IMR-90 (cell line): ENCODE data around the gene BMP7. TPM values are rescaled to one million over a fixed set of nuclear protein-coding genes. Genes with fewer than 3 reads are reported as not detected.

Source experiments
- ATAC-seq: fragments of 200-7000 bp; cut with Tn5 transposase; 2 replicates; pipeline ENCODE4 v1.9.1; 2020; ENCODE audit warnings: low read depth, mild to moderate bottlenecking, moderate library complexity
- BruUV-seq: library from RNA; stranded (reverse); fragments of 400-500 nt; replicated peaks from 2 replicates; lab custom pipeline; 2021; lab: Mats Ljungman, UMichigan
- CTCF ChIA-PET: fragments of 300-600 bp; formaldehyde crosslinking; extraction: SDS; loops from one replicate; lab custom pipeline; 2021; ENCODE audit warnings: antibody characterized with exemption; lab: Yijun Ruan, JAX
- POLR2A ChIA-PET: fragments of 300-600 bp; sonication (Branson Sonifier 250); formaldehyde crosslinking; loops from one replicate; lab custom pipeline; 2022; ENCODE audit warnings: antibody characterized with exemption; ENCODE audit not compliant: unreplicated experiment; lab: Charles Lee
- DNase-seq: peaks from one replicate; pipeline ENCODE4 v3.0.0; 2013
- H2AFZ ChIP-seq: replicated peaks from 2 replicates; pipeline ENCODE3; 2013; ENCODE audit warnings: low read length, mild to moderate bottlenecking; ENCODE audit not compliant: poor library complexity
- H2AK5ac ChIP-seq: 2 replicates; pipeline ENCODE4 v1.6.1; 2013; ENCODE audit warnings: low read depth, low read length, inconsistent platforms
- H2AK9ac ChIP-seq: replicated peaks from 2 replicates; pipeline ENCODE3; 2013; ENCODE audit warnings: mild to moderate bottlenecking, low read depth, low read length, moderate library complexity; ENCODE audit not compliant: poor library complexity
- H2BK120ac ChIP-seq: 2 replicates; pipeline ENCODE4 v1.6.1; 2013; ENCODE audit warnings: low read depth, low read length, inconsistent platforms
- H2BK15ac ChIP-seq: 3 replicates; pipeline ENCODE4 v1.6.1; 2013; ENCODE audit warnings: low read depth, low read length, inconsistent platforms
- H2BK20ac ChIP-seq: 2 replicates; pipeline ENCODE4 v1.6.1; 2013; ENCODE audit warnings: low read depth, mild to moderate bottlenecking, inconsistent platforms, low read length, moderate library complexity
- H2BK5ac ChIP-seq: 2 replicates; pipeline ENCODE4 v1.6.1; 2013; ENCODE audit warnings: mild to moderate bottlenecking, low read depth, low read length, inconsistent platforms; ENCODE audit not compliant: poor library complexity, severe bottlenecking
- H3K14ac ChIP-seq: replicated peaks from 2 replicates; pipeline ENCODE4 v1.6.1; 2013; ENCODE audit warnings: low read depth, low read length, inconsistent platforms
- H3K18ac ChIP-seq: 2 replicates; pipeline ENCODE4 v1.6.1; 2013; ENCODE audit warnings: low read depth, low read length, control low read depth
- H3K23ac ChIP-seq: 2 replicates; pipeline ENCODE4 v1.6.1; 2013; ENCODE audit warnings: low read depth, low read length, inconsistent platforms
- H3K27ac ChIP-seq: 2 replicates; pipeline ENCODE4 v1.5.1; 2013; ENCODE audit warnings: mild to moderate bottlenecking, control low read depth, low read length; ENCODE audit not compliant: insufficient read depth
- H3K27me3 ChIP-seq: 2 replicates; pipeline ENCODE4 v1.6.1; 2013; ENCODE audit warnings: low read length; ENCODE audit not compliant: control insufficient read depth, insufficient read depth
- H3K36me3 ChIP-seq: 2 replicates; pipeline ENCODE4 v1.6.1; 2013; ENCODE audit warnings: low read length, mixed read lengths; ENCODE audit not compliant: control insufficient read depth, insufficient read depth
- H3K4ac ChIP-seq: 2 replicates; pipeline ENCODE4 v1.6.1; 2013; ENCODE audit warnings: low read depth, low read length, inconsistent platforms
- H3K4me1 ChIP-seq: 2 replicates; pipeline ENCODE4 v1.6.1; 2013; ENCODE audit warnings: low read length, mixed read lengths; ENCODE audit not compliant: control insufficient read depth, insufficient read depth
- H3K4me2 ChIP-seq: 2 replicates; pipeline ENCODE4 v1.6.1; 2013; ENCODE audit warnings: low read depth, mild to moderate bottlenecking, control low read depth, low read length, moderate library complexity
- H3K4me3 ChIP-seq: 2 replicates; pipeline ENCODE4 v1.5.1; 2013; ENCODE audit warnings: low read depth, mild to moderate bottlenecking, control low read depth, low read length, moderate library complexity; ENCODE audit not compliant: insufficient read depth
- H3K56ac ChIP-seq: 2 replicates; pipeline ENCODE4 v1.6.1; 2013; ENCODE audit warnings: low read length, inconsistent platforms; ENCODE audit not compliant: insufficient read depth; ENCODE audit errors: extremely low read depth
- H3K79me1 ChIP-seq, 2 experiments: 2 replicates each; pipeline ENCODE4 v1.6.1; 2013; ENCODE audit warnings: low read length in 2 of 2, inconsistent platforms in 1 of 2, low read depth in 1 of 2
- H3K9ac ChIP-seq: 2 replicates; pipeline ENCODE4 v1.6.1; 2013; ENCODE audit warnings: low read depth, low read length, control low read depth
- H3K9me1 ChIP-seq: 2 replicates; pipeline ENCODE4 v1.6.1; 2013; ENCODE audit warnings: low read length, inconsistent platforms; ENCODE audit not compliant: insufficient read depth
- H3K9me3 ChIP-seq: 2 replicates; pipeline ENCODE4 v1.6.1; 2013; ENCODE audit warnings: low read length; ENCODE audit not compliant: control insufficient read depth, insufficient read depth
- H4K20me1 ChIP-seq: 2 replicates; pipeline ENCODE4 v1.6.1; 2013; ENCODE audit warnings: low read length, inconsistent platforms; ENCODE audit not compliant: insufficient read depth
- H4K5ac ChIP-seq: 2 replicates; pipeline ENCODE4 v1.6.1; 2013; ENCODE audit warnings: mild to moderate bottlenecking, low read depth, low read length, control low read depth
- H4K8ac ChIP-seq, 2 experiments: 2 replicates each; pipeline ENCODE4 v1.6.1; 2013; ENCODE audit warnings: low read depth in 2 of 2, low read length in 2 of 2, control low read depth in 1 of 2, inconsistent platforms in 1 of 2
- H4K91ac ChIP-seq: 2 replicates; pipeline ENCODE4 v1.6.1; 2013; ENCODE audit warnings: low read depth, low read length, inconsistent platforms; ENCODE audit not compliant: insufficient read depth
- BHLHE40 ChIP-seq: fragments of 150-350 bp; IDR thresholded peaks from 2 replicates; pipeline ENCODE4 v1.6.1; 2016; ENCODE audit warnings: mild to moderate bottlenecking, low read depth, low read length
- CEBPB ChIP-seq: IDR thresholded peaks from 2 replicates; pipeline ENCODE4 v1.6.1; 2012; ENCODE audit warnings: low read depth, low read length, improper control_type of control experiment
- CTCF ChIP-seq: conservative IDR thresholded peaks from 2 replicates; pipeline ENCODE4 v1.5.1; 2012; ENCODE audit warnings: mild to moderate bottlenecking, low read depth, low read length, improper control_type of control experiment
- ELK1 ChIP-seq: fragments of 150-350 bp; IDR thresholded peaks from 2 replicates; pipeline ENCODE4 v1.6.1; 2016; ENCODE audit warnings: low read depth, mild to moderate bottlenecking, low read length, moderate library complexity, borderline replicate concordance
- FOS ChIP-seq: fragments of 150-350 bp; IDR thresholded peaks from 2 replicates; pipeline ENCODE4 v1.6.1; 2016; ENCODE audit warnings: low read depth, low read length
- MAFK ChIP-seq: IDR thresholded peaks from 2 replicates; pipeline ENCODE4 v1.6.1; 2012; ENCODE audit warnings: low read depth, low read length, improper control_type of control experiment
- MAZ ChIP-seq: IDR thresholded peaks from 2 replicates; pipeline ENCODE4 v1.6.1; 2012; ENCODE audit warnings: low read depth, mild to moderate bottlenecking, low read length, improper control_type of control experiment, moderate library complexity, borderline replicate concordance
- MXI1 ChIP-seq: IDR thresholded peaks from 2 replicates; pipeline ENCODE4 v1.6.1; 2012; ENCODE audit warnings: low read depth, mild to moderate bottlenecking, low read length, moderate library complexity, borderline replicate concordance
- NFE2L2 ChIP-seq: fragments of 150-350 bp; IDR thresholded peaks from 2 replicates; pipeline ENCODE4 v1.6.1; 2016; ENCODE audit warnings: low read depth, mild to moderate bottlenecking, low read length
- RAD21 ChIP-seq: IDR thresholded peaks from 2 replicates; pipeline ENCODE4 v1.6.1; 2012; ENCODE audit warnings: low read length, improper control_type of control experiment
- RCOR1 ChIP-seq: IDR thresholded peaks from 2 replicates; pipeline ENCODE4 v1.6.1; 2012; ENCODE audit warnings: mild to moderate bottlenecking, low read length, improper control_type of control experiment; ENCODE audit not compliant: insufficient replicate concordance
- RFX5 ChIP-seq: IDR thresholded peaks from 2 replicates; pipeline ENCODE4 v1.8.0; 2012; ENCODE audit warnings: low read depth, mild to moderate bottlenecking, low read length, moderate library complexity
- SMC3 ChIP-seq: fragments of 150-350 bp; IDR thresholded peaks from 2 replicates; pipeline ENCODE4 v1.6.1; 2016; ENCODE audit warnings: low read depth, mild to moderate bottlenecking, antibody characterized with exemption, low read length, moderate library complexity
- WGBS, 2 experiments: methylation state at CpG; one replicate each; pipeline versions ENCODE4 v1.1.5 to v1.1.7; 2013; ENCODE audit warnings: missing lambda C conversion rate in 2 of 2; ENCODE audit not compliant: insufficient read length in 1 of 2; ENCODE audit errors: extremely low coverage in 2 of 2; 5-methylcytosine and 5-hydroxymethylcytosine counted together
- dilution Hi-C: fragments of 300-500 bp; cut with HindIII; formaldehyde crosslinking; loops from one replicate; pipeline ENCODE4 v1.14.3; 2018; ENCODE audit warnings: low sequenced_read_pairs; ENCODE audit not compliant: unreplicated experiment
- in situ Hi-C: fragments of 300-500 bp; cut with MboI; formaldehyde crosslinking; loops from 3 replicates; pipeline ENCODE4 v1.14.3; 2019; ENCODE audit warnings: low sequenced_read_pairs, inconsistent platforms, mixed read lengths
- intact Hi-C: fragments of 100-400 bp; cut with micrococcal nuclease; formaldehyde crosslinking; loops from 2 replicates; pipeline ENCODE4 v1.10.0; 2022
- polyA plus RNA-seq, 3 experiments: library from polyadenylated mRNA; depleted of rRNA; stranded (reverse); fragments of >200 nt; gene quantifications; 2 replicates each; pipeline ENCODE4 v1.2.3, GENCODE V29; 2012; ENCODE audit warnings: low replicate concordance in 1 of 3
- total RNA-seq: library from RNA; depleted of rRNA; stranded (reverse); fragments of >200 nt; gene quantifications from 2 replicates; pipeline ENCODE4 v1.2.3, GENCODE V29; 2012

The BMP7 gene
- total and polyA plus RNA-seq, 2 of the 4 experiments (the other 2 are of a cell fraction): not detected

DNA sequence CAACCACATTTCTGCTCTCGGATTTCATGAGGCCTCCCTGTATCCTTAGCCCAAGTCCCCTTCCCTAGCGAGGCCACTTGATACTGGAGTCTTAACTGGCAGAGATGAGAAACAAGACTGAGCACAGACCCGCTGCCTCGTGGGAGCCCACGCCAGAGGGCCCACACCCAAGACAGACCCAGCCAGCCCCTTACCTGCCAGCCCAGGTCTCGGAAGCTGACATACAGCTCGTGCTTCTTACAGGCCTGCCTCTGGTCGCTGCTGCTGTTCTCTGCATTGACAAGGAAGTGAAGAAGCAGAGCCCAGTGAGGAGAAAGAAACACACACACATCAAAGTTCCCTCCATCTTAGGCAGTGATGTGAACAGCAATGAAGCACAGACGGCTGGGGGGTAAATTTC, 91.7 kb downstream of the BMP7 start:
- Histone ChIP-seq H3K4me3 (no peak overlapping the region), H3K14ac (no peak overlapping the region), H3K56ac (no peak overlapping the region), H3K18ac (no peak overlapping the region), H3K9me1 (no peaks in the 10 kb centered on the region), H2AK5ac (no peak overlapping the region), H3K23ac (no peak overlapping the region), H3K9ac (no peak overlapping the region), H3K27me3 (no peaks in the 10 kb centered on the region), H3K4me1 (no peaks in the 10 kb centered on the region), H3K79me1 (no peaks in the 10 kb centered on the region), H3K4ac (no peak overlapping the region), H4K8ac (no peak overlapping the region), H4K91ac (no peak overlapping the region), H3K36me3 (no peaks in the 10 kb centered on the region), H4K20me1 (no peaks in the 10 kb centered on the region), H2BK120ac (no peak overlapping the region), H4K5ac (no peak overlapping the region), H2BK15ac (no peak overlapping the region), H2BK20ac (no peak overlapping the region), H2BK5ac (no peak overlapping the region), H2AFZ (no peak overlapping the region), H2AK9ac (no peak overlapping the region), H3K9me3 (peaks cover 31% of the 10 kb centered on the region), H3K27ac (no peak overlapping the region), H3K4me2 (no peak overlapping the region)
- ATAC-seq: no peak
- in situ Hi-C loops: no loop called here
- no peak for TF ChIP-seq RAD21
- no peak for TF ChIP-seq RFX5
- no peak for TF ChIP-seq ELK1
- TF ChIP-seq MAZ: no peak
- no peak for TF ChIP-seq CTCF
- no peak for TF ChIP-seq SMC3
- TF ChIP-seq RCOR1: no peak
- no peak for TF ChIP-seq FOS
- TF ChIP-seq MAFK: no peak
- no peak for TF ChIP-seq NFE2L2
- TF ChIP-seq CEBPB: no peak
- TF ChIP-seq BHLHE40: no peak
- TF ChIP-seq MXI1: no peak
- ChIA-PET POLR2A (no interaction called here), CTCF (no interaction called here)
- DNase-seq: no peak
- intact Hi-C loops: no loop called here
- 63% methylated on average over 4 of the region's 9 CpGs; no CpG with 5 or more reads in 1 of the 2 experiments for WGBS, 2 experiments
- dilution Hi-C loops: no loop called here
- BruUV-seq: no TSS peak
